Stomach (tissue), 4 donors: ENCODE data around the gene FNDC3B.

Experiments used
- CTCF ChIP-seq, 7 experiments: fragments of 450-650 bp in 4 of 7; fragments of 200-600 bp in 3 of 7; sonication (generic) in 3 of 7; IDR thresholded peaks; one replicate each; pipeline ENCODE4 v1.5.1; 2016 to 2019; ENCODE audit warnings: antibody characterized with exemption in 7 of 7, control low read depth in 2 of 7, mild to moderate bottlenecking in 1 of 7
- POLR2A ChIP-seq, 4 donors: fragments of 450-650 bp; IDR thresholded peaks; one replicate each; pipeline ENCODE4 v1.6.1; 2016; ENCODE audit warnings: antibody characterized with exemption in 4 of 4, control low read depth in 2 of 4, mild to moderate bottlenecking in 1 of 4, moderate library complexity in 1 of 4
- POLR2AphosphoS5 ChIP-seq, 3 donors: sonication (generic); formaldehyde crosslinking; IDR thresholded peaks; one replicate each; pipeline ENCODE4 v1.6.1; 2016; ENCODE audit warnings: antibody characterized with exemption in 3 of 3

GRCh38 chr3:172319595-172319994, 280.2 kb downstream of the FNDC3B start:
- TF ChIP-seq CTCF (IDR thresholded peaks at IDR 0.05) = no peak
- no peak for TF ChIP-seq POLR2A (IDR thresholded peaks at IDR 0.05)
- no peak for TF ChIP-seq POLR2AphosphoS5 (IDR thresholded peaks at IDR 0.05)
